ENCODE data around the gene LSP1. TPM values are rescaled to one million over a fixed set of nuclear protein-coding genes. Genes with fewer than 3 reads are reported as not detected.

Gene LSP1
- total and polyA plus RNA-seq, 2 of the 8 experiments (the other 6 are each of a cell fraction or from before 2014, with no cell fraction given): 0.03 TPM; not detected in 1

DNA sequence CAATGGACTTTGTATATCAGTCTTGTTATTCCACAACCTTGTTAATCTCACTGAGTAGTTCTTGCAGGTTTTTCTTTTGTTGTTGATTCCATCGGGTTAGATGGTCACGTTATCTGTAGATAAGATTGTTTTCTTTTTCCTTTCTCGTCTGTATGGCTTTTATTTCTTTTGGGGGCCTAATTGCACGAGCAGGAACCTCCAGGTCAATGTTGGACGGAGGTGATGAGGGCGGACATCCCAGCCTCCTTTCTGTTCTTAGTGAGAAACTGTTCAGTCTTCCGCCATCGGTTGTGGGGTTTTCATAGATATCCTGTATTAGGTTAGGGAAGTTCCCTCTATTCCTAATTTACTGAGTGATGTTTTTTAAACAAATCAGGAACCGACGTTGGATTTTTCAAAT lies 43.6 kb downstream of the LSP1 start:
- peaks cover 0 to 4% of the 10 kb centered on the region in 2 experiments for H4K20me1 ChIP-seq (replicated peaks in 1 of 2; ENCODE audit: control insufficient read depth in 1 of 2, insufficient read depth in 2 of 2, low read length in 2 of 2)
- no peak overlapping the region for H3K9ac ChIP-seq (replicated peaks in 1 of 4; ENCODE audit: extremely low read depth in 1 of 4, low read depth in 3 of 4, low read length in 3 of 4)
- TF ChIP-seq HDAC2 (IDR thresholded peaks at IDR 0.05; ENCODE audit: borderline replicate concordance in 1 of 2, low read depth in 2 of 2, low read length in 2 of 2) (no peak), FOSL1 (IDR thresholded peaks at IDR 0.05; ENCODE audit: insufficient read depth, low read depth, low read length) (no peak), USF2 (IDR thresholded peaks at IDR 0.05; ENCODE audit: low read length) (no peak), NANOG (IDR thresholded peaks at IDR 0.05; ENCODE audit: insufficient read depth, low read depth, low read length, poor library complexity, severe bottlenecking) (no peak), JUND (IDR thresholded peaks at IDR 0.05; ENCODE audit: low read length) (no peak), SAP30 (IDR thresholded peaks at IDR 0.05; ENCODE audit: insufficient read depth, insufficient replicate concordance, low read length) (no peak), POU5F1 (IDR thresholded peaks at IDR 0.05; ENCODE audit: low read depth, low read length) (no peak), SUZ12 (IDR thresholded peaks at IDR 0.05; ENCODE audit: low read length) (no peak)
- no peak overlapping the region for H4K5ac ChIP-seq (ENCODE audit: insufficient read length, low read depth, low read length)
- no peak overlapping the region for H3K14ac ChIP-seq (ENCODE audit: insufficient read length)
- H2BK120ac ChIP-seq (replicated peaks; ENCODE audit: low read depth, low read length): no peak overlapping the region
- no peak overlapping the region for H3K4me2 ChIP-seq (ENCODE audit: insufficient read depth in 1 of 2, low read depth in 2 of 2, low read length in 2 of 2)
- no peaks in the 10 kb centered on the region for H3K79me1 ChIP-seq (ENCODE audit: low read depth, low read length)
- H3K4me1 ChIP-seq (replicated peaks in 1 of 4; ENCODE audit: control insufficient read depth in 3 of 4, insufficient read depth in 4 of 4, low read length in 3 of 4): no peaks in the 10 kb centered on the region
- CTCF ChIA-PET (ENCODE audit: partially characterized antibody): interaction anchor here (0.8 to 3.4 kb wide), 9 partner anchors 9 to 259 kb away, joined by 3 to 10 read pairs (median 3); no protein-coding TSS in a partner anchor
- no peak overlapping the region for H4K8ac ChIP-seq (ENCODE audit: extremely low read depth, insufficient read depth, low read length)
- H3K36me3 ChIP-seq (ENCODE audit: control insufficient read depth in 2 of 4, insufficient read depth in 4 of 4, low read length in 3 of 4): no peaks in the 10 kb centered on the region
- no peaks in the 10 kb centered on the region for H3K9me3 ChIP-seq (ENCODE audit: insufficient read depth in 2 of 2, low read depth in 1 of 2, low read length in 1 of 2)
- H2BK5ac ChIP-seq (ENCODE audit: low read depth, low read length): no peak overlapping the region
- no peak overlapping the region for H2BK12ac ChIP-seq (ENCODE audit: low read depth, low read length)
- FAIRE-seq: no peak
- H3K27me3 ChIP-seq (replicated peaks in 1 of 4; ENCODE audit: control insufficient read depth in 3 of 4, extremely low read depth in 1 of 4, insufficient read depth in 3 of 4, low read length in 3 of 4): no peaks in the 10 kb centered on the region; a peak in 1 of 7 replicates
- no peak overlapping the region for H2BK15ac ChIP-seq (ENCODE audit: low read length)
- no peak overlapping the region for H3K23ac ChIP-seq (ENCODE audit: insufficient read length)
- peaks cover 15% of the 10 kb centered on the region; the same call in 1 of the 2 replicates for H3K23me2 ChIP-seq (ENCODE audit: low read depth, low read length)
- no peak overlapping the region for H3K56ac ChIP-seq (replicated peaks; ENCODE audit: insufficient read length, low read depth, low read length)
- no peak overlapping the region for H3K18ac ChIP-seq (ENCODE audit: extremely low read depth, low read length)
- H2AK5ac ChIP-seq (ENCODE audit: low read depth, low read length): no peak overlapping the region
- no peak for DNase-seq (ENCODE audit: low read depth in 1 of 2, low spot score in 2 of 2)
- POLR2A ChIA-PET (ENCODE audit: partially characterized antibody): interaction anchor here (0.5 to 0.7 kb wide), 2 partner anchors 277 to 757 kb away, joined by 3 to 4 read pairs; no protein-coding TSS in a partner anchor
- H3K4me3 ChIP-seq (ENCODE audit: extremely low read depth in 1 of 4, insufficient read depth in 2 of 4, low read depth in 3 of 4, low read length in 4 of 4): no peak overlapping the region
- H3K4ac ChIP-seq (replicated peaks; ENCODE audit: insufficient read length, low read depth, low read length): no peak overlapping the region
- H4K91ac ChIP-seq (replicated peaks; ENCODE audit: insufficient read length, low read length): no peak overlapping the region
- 83% methylated on average over 10 of the region's 10 CpGs; no CpG with 5 or more reads in 1 of the 2 experiments for WGBS, 2 experiments (ENCODE audit: extremely low coverage in 1 of 2, insufficient coverage in 1 of 2, insufficient read length in 1 of 2, insufficient replicate concordance in 2 of 2, low coverage in 1 of 2, low lambda C conversion rate in 2 of 2, missing lambda C conversion rate in 1 of 2)
- no peak overlapping the region for H3K27ac ChIP-seq (ENCODE audit: low read depth, low read length)
- H3K79me2 ChIP-seq (ENCODE audit: control insufficient read depth in 1 of 2, insufficient read depth in 2 of 2, low read length in 2 of 2): no peaks in the 10 kb centered on the region
- no peak overlapping the region for H2AFZ ChIP-seq (ENCODE audit: low read length)
- no peak overlapping the region for H2BK20ac ChIP-seq (ENCODE audit: low read length)

Data from H1 (cell line).